H9 (cell line): ENCODE measurements around the gene PDF. TPM values are rescaled to one million over a fixed set of nuclear protein-coding genes. Genes with fewer than 3 reads are reported as not detected.

Experiments
- DNase-seq: peaks from one replicate; pipeline ENCODE4 v3.0.0-alpha.2; 2017
- H2AFZ ChIP-seq: one replicate; pipeline ENCODE4 v1.6.1; 2013; ENCODE audit warnings: mild to moderate bottlenecking, low read length, control low read depth, moderate library complexity
- H2AK5ac ChIP-seq: 2 replicates; pipeline ENCODE4 v1.6.1; 2013; ENCODE audit warnings: low read length, control low read depth, mixed read lengths; ENCODE audit not compliant: insufficient read length
- H2BK120ac ChIP-seq: one replicate; pipeline ENCODE4 v1.6.1; 2013; ENCODE audit warnings: low read depth, mild to moderate bottlenecking, low read length, control low read depth, inconsistent platforms; ENCODE audit not compliant: poor library complexity, severe bottlenecking
- H2BK12ac ChIP-seq: 2 replicates; pipeline ENCODE4 v1.6.1; 2013; ENCODE audit warnings: low read length, control low read depth, mixed read lengths, low read depth; ENCODE audit not compliant: insufficient read length
- H2BK15ac ChIP-seq: 2 replicates; pipeline ENCODE4 v1.6.1; 2013; ENCODE audit warnings: low read depth, low read length, control low read depth
- H2BK20ac ChIP-seq: one replicate; pipeline ENCODE4 v1.6.1; 2013; ENCODE audit warnings: low read depth, mild to moderate bottlenecking, low read length, control low read depth, inconsistent platforms; ENCODE audit not compliant: poor library complexity, severe bottlenecking
- H2BK5ac ChIP-seq: 2 replicates; pipeline ENCODE4 v1.6.1; 2013; ENCODE audit warnings: low read length, control low read depth, mixed read lengths; ENCODE audit not compliant: insufficient read length
- H3K14ac ChIP-seq: 2 replicates; pipeline ENCODE4 v1.6.1; 2013; ENCODE audit warnings: low read length, control low read depth; ENCODE audit not compliant: insufficient read depth
- H3K18ac ChIP-seq: 2 replicates; pipeline ENCODE4 v1.6.1; 2013; ENCODE audit warnings: low read depth, mild to moderate bottlenecking, mixed read lengths, low read length, control low read depth; ENCODE audit not compliant: insufficient read length
- H3K23ac ChIP-seq: 2 replicates; pipeline ENCODE4 v1.6.1; 2013; ENCODE audit warnings: low read length, control low read depth, mixed read lengths, low read depth; ENCODE audit not compliant: insufficient read length
- H3K23me2 ChIP-seq: 2 replicates; pipeline ENCODE4 v1.6.1; 2013; ENCODE audit warnings: low read depth, mild to moderate bottlenecking, mixed read lengths, low read length, control low read depth; ENCODE audit not compliant: insufficient read length, poor library complexity, severe bottlenecking
- H3K27ac ChIP-seq: 2 replicates; pipeline ENCODE4 v1.5.1; 2013; ENCODE audit warnings: low read length, control low read depth, mixed read lengths, low read depth; ENCODE audit not compliant: insufficient read length
- H3K27me3 ChIP-seq: 2 replicates; pipeline ENCODE4 v1.6.1; 2013; ENCODE audit warnings: low read length, control low read depth, inconsistent platforms; ENCODE audit not compliant: insufficient read depth
- H3K4ac ChIP-seq: 2 replicates; pipeline ENCODE4 v1.6.1; 2013; ENCODE audit warnings: low read depth, mild to moderate bottlenecking, control low read depth, inconsistent platforms, low read length, moderate library complexity
- H3K4me1 ChIP-seq: 2 replicates; pipeline ENCODE4 v1.6.1; 2013; ENCODE audit warnings: low read length, control low read depth, inconsistent platforms; ENCODE audit not compliant: insufficient read depth
- H3K4me2 ChIP-seq: 2 replicates; pipeline ENCODE4 v1.6.1; 2013; ENCODE audit warnings: low read length, control low read depth, mixed read lengths; ENCODE audit not compliant: insufficient read length, insufficient read depth
- H3K56ac ChIP-seq: 2 replicates; pipeline ENCODE4 v1.6.1; 2013; ENCODE audit warnings: low read depth, mild to moderate bottlenecking, mixed read lengths, low read length, control low read depth; ENCODE audit not compliant: insufficient read length
- H3K79me1 ChIP-seq: 2 replicates; pipeline ENCODE4 v1.6.1; 2013; ENCODE audit warnings: low read depth, mild to moderate bottlenecking, moderate library complexity, low read length, control low read depth, inconsistent platforms; ENCODE audit not compliant: insufficient read depth, poor library complexity, severe bottlenecking
- H3K79me2 ChIP-seq: 2 replicates; pipeline ENCODE4 v1.6.1; 2013; ENCODE audit warnings: low read length, control low read depth, inconsistent platforms; ENCODE audit not compliant: insufficient read depth
- H3K9ac ChIP-seq: 2 replicates; pipeline ENCODE4 v1.6.1; 2013; ENCODE audit warnings: low read length, control low read depth, mixed read lengths; ENCODE audit not compliant: insufficient read length; ENCODE audit errors: extremely low read depth
- H3K9me3 ChIP-seq: one replicate; pipeline ENCODE4 v1.6.1; 2013; ENCODE audit warnings: low read depth, low read length, inconsistent platforms; ENCODE audit not compliant: control insufficient read depth
- H3T11ph ChIP-seq: one replicate; pipeline ENCODE4 v1.6.1; 2013; ENCODE audit warnings: mild to moderate bottlenecking, low read length, control low read depth, inconsistent platforms
- H4K20me1 ChIP-seq: one replicate; pipeline ENCODE4 v1.6.1; 2013; ENCODE audit not compliant: control insufficient read depth, insufficient read length, insufficient read depth
- H4K5ac ChIP-seq: 2 replicates; pipeline ENCODE4 v1.6.1; 2013; ENCODE audit warnings: low read depth, mild to moderate bottlenecking, mixed read lengths, low read length, control low read depth; ENCODE audit not compliant: insufficient read length
- H4K8ac ChIP-seq: replicated peaks from 2 replicates; pipeline ENCODE4 v1.6.1; 2013; ENCODE audit warnings: low read length, control low read depth, mixed read lengths, low read depth; ENCODE audit not compliant: insufficient read length
- H4K91ac ChIP-seq: 2 replicates; pipeline ENCODE4 v1.6.1; 2013; ENCODE audit warnings: low read depth, mild to moderate bottlenecking, moderate library complexity, mixed read lengths, low read length, control low read depth; ENCODE audit not compliant: insufficient read length
- H3K27ac Mint-ChIP-seq, 3 experiments: 2 replicates in 2 of 3; 3 replicates in 1 of 3; pipeline ENCODE4 v1.8.0; 2020 to 2021; ENCODE audit warnings: mixed read lengths in 3 of 3, mild to moderate bottlenecking in 1 of 3, moderate library complexity in 1 of 3
- H3K27me3 Mint-ChIP-seq: 2 replicates; pipeline ENCODE4 v1.8.0; 2021; ENCODE audit warnings: low read depth, mild to moderate bottlenecking, moderate library complexity, mixed read lengths
- H3K36me3 Mint-ChIP-seq, 3 experiments: 2 replicates in 2 of 3; 3 replicates in 1 of 3; pipeline ENCODE4 v1.8.0; 2020 to 2021; ENCODE audit warnings: low read depth in 3 of 3, mixed read lengths in 3 of 3; ENCODE audit not compliant: insufficient read depth in 1 of 3
- H3K4me1 Mint-ChIP-seq, 2 experiments: 2 replicates each; pipeline ENCODE4 v1.8.0; 2020; ENCODE audit warnings: mixed read lengths in 2 of 2
- H3K4me3 Mint-ChIP-seq, 2 experiments: 2 replicates in 1 of 2; 3 replicates in 1 of 2; pipeline ENCODE4 v1.8.0; 2020 to 2021; ENCODE audit warnings: mild to moderate bottlenecking in 2 of 2, mixed read lengths in 2 of 2, moderate library complexity in 1 of 2
- H3K9me3 Mint-ChIP-seq, 2 experiments: 2 replicates in 1 of 2; 3 replicates in 1 of 2; pipeline ENCODE4 v1.8.0; 2020; ENCODE audit warnings: mild to moderate bottlenecking in 2 of 2, mixed read lengths in 2 of 2, moderate library complexity in 1 of 2
- CTCF ChIP-seq: fragments of 200-600 bp; sonication (generic); conservative IDR thresholded peaks from 3 replicates; pipeline ENCODE4 v1.8.0; 2021; ENCODE audit warnings: antibody characterized with exemption, mild to moderate bottlenecking
- WGBS: extraction: QIAGEN DNeasy Blood & Tissue Kit; methylation state at CpG from one replicate; pipeline ENCODE4 v1.1.7; 2013; ENCODE audit warnings: missing lambda C conversion rate, low lambda C conversion rate, mixed read lengths; ENCODE audit not compliant: insufficient read length; ENCODE audit errors: extremely low coverage; 5-methylcytosine and 5-hydroxymethylcytosine counted together
- total RNA-seq: library from RNA; stranded (reverse); gene quantifications from 2 replicates; pipeline ENCODE4 v1.2.1, GENCODE V29; 2021

Gene PDF
- total RNA-seq, 1 experiment from 2014 or later = 36.4 TPM

GRCh38 chr16:69349536-69349935 is 19.1 kb upstream of the PDF start:
- Histone ChIP-seq H3K4me2 (no peak overlapping the region), H2BK20ac (no peak overlapping the region), H3K79me2 (no peaks in the 10 kb centered on the region), H3T11ph (no peak overlapping the region), H4K5ac (no peak overlapping the region), H3K27me3 (no peaks in the 10 kb centered on the region), H2AK5ac (no peak overlapping the region), H3K23ac (no peak overlapping the region), H3K79me1 (no peaks in the 10 kb centered on the region), H3K9ac (no peak overlapping the region), H2BK15ac (no peak overlapping the region), H3K4ac (no peak overlapping the region), H3K4me1 (no peaks in the 10 kb centered on the region), H3K27ac (no peak overlapping the region), H3K14ac (no peak overlapping the region), H2BK5ac (no peak overlapping the region), H3K9me3 (no peaks in the 10 kb centered on the region), H3K18ac (no peak overlapping the region), H4K20me1 (no peaks in the 10 kb centered on the region), H3K56ac (no peak overlapping the region), H4K8ac (no peak overlapping the region), H2BK120ac (no peak overlapping the region), H3K23me2 (no peaks in the 10 kb centered on the region), H2BK12ac (no peak overlapping the region), H4K91ac (no peak overlapping the region), H2AFZ (no peak overlapping the region)
- no peak for DNase-seq
- Mint-ChIP-seq H3K9me3 (no peaks in the 10 kb centered on the region), H3K27me3 (no peaks in the 10 kb centered on the region), H3K4me1 (no peaks in the 10 kb centered on the region), H3K27ac (peak overlapping the region in 1 of 3 experiments; percentile 64; a peak in 2 of 7 replicates), H3K36me3 (peaks cover 0 to 7% (median 4%) of the 10 kb centered on the region in 3 experiments; a peak in 5 of 7 replicates), H3K4me3 (no peak overlapping the region)
- TF ChIP-seq CTCF = no peak
- no CpG with 5 or more reads among the region's 10 CpGs for WGBS
